Muscle of leg (tissue), 11 donors: Measurements from ENCODE around the gene GRIN2A. TPM values are rescaled to one million over a fixed set of nuclear protein-coding genes. Genes with fewer than 3 reads are reported as not detected.
A peak's percentile ranks its signal among the peaks of the same experiment; 100 is the strongest.

Experiments
- DNase-seq: peaks from one replicate; pipeline ENCODE4 v3.0.0; 2013
- H3K27ac ChIP-seq: one replicate; pipeline ENCODE4 v1.5.1; 2013; ENCODE audit warnings: mild to moderate bottlenecking, low read length, control low read depth
- H3K27me3 ChIP-seq: one replicate; pipeline ENCODE4 v1.6.1; 2013; ENCODE audit warnings: low read length; ENCODE audit not compliant: control insufficient read depth, insufficient read depth
- H3K36me3 ChIP-seq: one replicate; pipeline ENCODE4 v1.6.1; 2013; ENCODE audit warnings: low read length; ENCODE audit not compliant: control insufficient read depth, insufficient read depth
- H3K4me1 ChIP-seq: one replicate; pipeline ENCODE4 v1.6.1; 2013; ENCODE audit warnings: low read length; ENCODE audit not compliant: control insufficient read depth, insufficient read depth
- H3K4me3 ChIP-seq: one replicate; pipeline ENCODE4 v1.5.1; 2013; ENCODE audit warnings: low read length, control low read depth
- H3K9me3 ChIP-seq: replicated peaks from 2 replicates; pipeline ENCODE4 v1.6.1; 2013; ENCODE audit warnings: low read depth, low read length; ENCODE audit not compliant: control insufficient read depth
- WGBS: methylation state at CpG from one replicate; pipeline ENCODE4 v1.1.5; 2013; ENCODE audit warnings: missing lambda C conversion rate; ENCODE audit not compliant: insufficient coverage; 5-methylcytosine and 5-hydroxymethylcytosine counted together
- polyA plus RNA-seq, 8 donors: library from polyadenylated mRNA; unstranded; fragments of 120-200 nt; gene quantifications; one replicate each; pipeline versions ENCODE4 v1.2.1 to v1.2.3, GENCODE V29; 2013; ENCODE audit warnings: inconsistent platforms in 1 of 8, low replicate concordance in 1 of 8; ENCODE audit not compliant: insufficient read length in 8 of 8, insufficient read depth in 1 of 8
- total RNA-seq: library from RNA; stranded (reverse); fragments of 120-200 nt; gene quantifications from one replicate; pipeline ENCODE4 v1.2.4, GENCODE V29; 2013

The GRIN2A gene
- total and polyA plus RNA-seq, 9 donors, result 0.18 to 0.75 (median 0.35) TPM

GRCh38 chr16:9946022-9946720, 236.1 kb downstream of the GRIN2A start:
- Histone ChIP-seq H3K36me3 (no peaks in the 10 kb centered on the region), H3K4me1 (no peaks in the 10 kb centered on the region), H3K4me3 (no peak overlapping the region), H3K9me3 (no peaks in the 10 kb centered on the region), H3K27me3 (no peaks in the 10 kb centered on the region), H3K27ac (no peak overlapping the region)
- DNase-seq, result peak; percentile 41
- WGBS, result 73% methylated on average over 2 of the region's 3 CpGs

DNA sequence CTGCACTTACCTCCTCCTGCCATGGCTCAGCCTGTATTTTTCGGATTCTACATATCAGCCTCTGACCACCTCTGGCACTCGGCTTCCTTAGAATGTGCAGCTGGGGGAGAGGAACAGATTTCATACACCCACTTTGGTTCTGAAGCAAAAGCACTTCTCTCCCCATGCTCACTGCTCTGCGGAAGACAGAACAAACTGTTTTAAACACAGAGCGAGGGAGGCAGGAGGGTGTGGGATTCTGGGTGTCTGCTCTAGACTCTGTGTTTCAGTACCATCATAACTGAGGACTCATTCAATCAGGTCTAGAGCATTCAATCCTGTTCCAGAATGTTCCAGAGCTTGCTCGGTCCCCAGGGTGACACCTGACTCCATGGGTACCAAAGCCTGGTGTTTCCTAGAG, 239.1 kb downstream of the GRIN2A start:
- H3K27me3 ChIP-seq, result no peaks in the 10 kb centered on the region
- no peaks in the 10 kb centered on the region for H3K4me1 ChIP-seq
- no peak overlapping the region for H3K27ac ChIP-seq
- no peak for DNase-seq
- H3K36me3 ChIP-seq, result no peaks in the 10 kb centered on the region
- H3K9me3 ChIP-seq, result no peaks in the 10 kb centered on the region
- WGBS, result 94% methylated on average over 3 of the region's 5 CpGs
- H3K4me3 ChIP-seq, result no peak overlapping the region

DNA sequence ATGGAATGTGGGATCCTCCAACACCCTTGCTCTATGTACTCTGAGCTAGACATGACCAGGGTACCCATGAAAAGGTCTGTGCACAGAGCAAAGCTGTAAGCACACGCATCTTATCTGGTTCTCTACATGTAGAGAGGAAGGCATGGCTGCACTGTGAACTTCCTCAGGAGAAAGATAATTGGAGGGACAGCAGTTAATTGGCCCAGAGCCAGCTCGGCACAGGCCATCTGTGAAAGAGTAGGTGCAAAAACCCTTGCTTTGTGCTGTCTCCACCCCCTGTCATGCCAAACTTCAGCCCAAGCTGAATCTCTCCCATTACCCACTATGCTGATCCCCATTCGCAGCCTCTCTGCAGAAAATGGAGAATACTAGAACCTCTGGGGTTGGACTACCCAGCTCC, 241.0 kb downstream of the GRIN2A start:
- 100% methylated on average over 1 of the region's 3 CpGs for WGBS

DNA sequence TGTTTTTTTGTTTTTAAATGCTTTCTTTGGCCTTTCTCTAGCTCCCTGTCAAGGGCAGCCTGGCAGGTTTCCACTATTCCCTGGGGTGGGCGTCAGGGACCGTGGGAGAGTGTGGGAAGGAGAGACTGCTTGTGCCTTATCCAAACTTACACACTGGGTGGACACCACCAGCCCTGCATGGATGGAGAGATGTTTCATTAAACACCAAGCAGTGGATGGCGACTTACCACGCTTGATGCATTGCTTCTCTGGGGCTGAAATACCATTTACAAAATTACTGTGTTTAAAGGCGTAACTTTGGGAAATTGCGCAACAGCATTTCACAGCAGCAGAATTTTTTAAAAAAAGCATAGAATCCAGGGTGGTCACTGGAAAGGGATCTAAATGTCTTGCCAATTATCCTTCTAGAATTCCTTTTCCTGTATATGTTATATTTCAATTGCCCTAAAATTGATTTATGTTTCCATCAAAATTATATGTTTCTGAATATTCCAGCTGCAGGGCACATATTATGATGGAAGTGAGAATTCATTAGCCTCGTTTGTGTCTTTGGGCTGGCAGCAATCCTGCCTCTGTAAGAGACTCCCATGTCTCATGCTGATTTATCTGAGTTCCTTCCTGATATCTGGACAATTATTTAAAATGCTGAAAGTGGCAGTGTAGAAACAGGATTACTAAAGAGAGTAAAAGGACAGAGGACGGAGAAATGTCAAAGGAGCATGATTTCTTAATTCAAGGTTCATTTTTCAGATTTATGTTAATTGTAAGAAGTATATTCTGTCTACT, 247.3 kb downstream of the GRIN2A start:
- DNase-seq, result no peak
- no peak overlapping the region for H3K27ac ChIP-seq
- 87% methylated on average over 3 of the region's 8 CpGs for WGBS
- no peaks in the 10 kb centered on the region for H3K36me3 ChIP-seq
- H3K4me1 ChIP-seq, result no peaks in the 10 kb centered on the region
- no peaks in the 10 kb centered on the region for H3K27me3 ChIP-seq
- no peaks in the 10 kb centered on the region for H3K9me3 ChIP-seq
- no peak overlapping the region for H3K4me3 ChIP-seq

More for the DNA sequence above, 241.0 kb downstream of the GRIN2A start:
- no peaks in the 10 kb centered on the region for H3K9me3 ChIP-seq
- no peaks in the 10 kb centered on the region for H3K4me1 ChIP-seq
- no peak for DNase-seq
- H3K36me3 ChIP-seq, result no peaks in the 10 kb centered on the region
- H3K4me3 ChIP-seq, result no peak overlapping the region
- H3K27ac ChIP-seq, result no peak overlapping the region
- H3K27me3 ChIP-seq, result no peaks in the 10 kb centered on the region

DNA sequence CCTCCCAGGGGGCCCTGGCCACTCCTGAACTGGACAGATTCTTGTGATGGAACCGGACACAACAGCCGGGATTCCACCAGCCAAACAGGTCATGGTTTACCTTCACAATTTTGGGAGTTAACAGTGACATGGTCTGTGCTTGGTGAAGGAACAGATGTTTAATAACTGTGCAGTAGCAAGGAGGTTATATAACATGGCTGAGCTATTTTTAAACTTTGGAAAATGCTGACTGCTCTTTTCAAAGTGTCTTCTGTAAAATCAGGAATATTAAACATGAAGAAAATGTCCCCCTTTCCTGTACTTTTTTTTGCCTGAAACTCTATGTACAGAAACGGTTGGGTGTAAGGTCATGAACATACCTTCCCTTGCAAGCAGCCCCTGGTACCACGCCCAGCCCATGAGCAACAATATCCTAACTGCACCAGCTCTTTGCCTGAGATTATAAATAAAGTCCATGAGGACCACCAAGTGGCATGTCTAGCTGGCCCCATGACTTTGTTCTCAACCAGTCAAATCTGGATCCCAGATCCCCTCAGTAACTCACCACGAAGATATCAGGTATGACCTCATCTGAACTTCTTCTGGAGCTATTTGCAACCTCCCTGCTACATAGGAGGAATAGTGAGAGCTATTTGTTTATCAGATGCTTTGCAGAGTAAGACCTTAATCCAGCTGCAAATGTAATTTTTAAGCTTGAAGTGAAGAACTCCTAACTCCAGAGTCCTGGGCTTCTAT, 249.1 kb downstream of the GRIN2A start:
- Histone ChIP-seq H3K4me3 (no peak overlapping the region), H3K27ac (no peak overlapping the region), H3K27me3 (no peaks in the 10 kb centered on the region), H3K4me1 (no peaks in the 10 kb centered on the region), H3K9me3 (no peaks in the 10 kb centered on the region), H3K36me3 (no peaks in the 10 kb centered on the region)
- 84% methylated on average over 3 of the region's 5 CpGs for WGBS
- no peak for DNase-seq

- Histone ChIP-seq H3K27me3 (no peaks in the 10 kb centered on the region), H3K4me3 (no peak overlapping the region), H3K27ac (no peak overlapping the region), H3K9me3 (no peaks in the 10 kb centered on the region), H3K36me3 (no peaks in the 10 kb centered on the region), H3K4me1 (no peaks in the 10 kb centered on the region)
- WGBS, result no CpG with 5 or more reads among the region's 1 CpG
- DNase-seq, result no peak
Measured at GRCh38 chr16:9932000-9932399, 250.2 kb downstream of the GRIN2A start.

DNA sequence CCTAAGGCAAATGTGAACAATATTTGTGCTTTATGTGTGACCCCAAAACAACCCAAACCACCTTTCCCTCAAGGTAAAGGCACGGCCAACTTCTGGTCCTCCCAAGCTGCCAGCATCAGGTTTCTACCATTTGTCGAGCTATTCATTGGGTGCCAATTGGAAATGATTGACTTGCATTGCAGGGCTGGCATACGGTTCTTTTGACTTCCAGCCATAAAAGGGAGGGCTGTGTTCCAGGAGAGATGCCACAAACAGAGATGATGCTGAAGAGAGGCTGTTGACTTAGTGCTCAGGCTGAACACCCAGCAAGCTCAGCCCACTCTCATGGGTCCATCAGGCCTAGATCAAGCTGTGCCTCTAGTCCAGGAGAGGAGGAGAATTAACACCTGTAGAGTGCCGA, 252.4 kb downstream of the GRIN2A start:
- Histone ChIP-seq H3K27me3 (no peaks in the 10 kb centered on the region), H3K36me3 (no peaks in the 10 kb centered on the region), H3K4me1 (no peaks in the 10 kb centered on the region), H3K4me3 (no peak overlapping the region), H3K9me3 (no peaks in the 10 kb centered on the region), H3K27ac (no peak overlapping the region)
- DNase-seq, result no peak
- WGBS, result 63% methylated on average over 2 of the region's 4 CpGs

GRCh38 chr16:9929313-9929712, 252.9 kb downstream of the GRIN2A start:
- Histone ChIP-seq H3K4me1 (no peaks in the 10 kb centered on the region), H3K4me3 (no peak overlapping the region), H3K36me3 (no peaks in the 10 kb centered on the region), H3K9me3 (no peaks in the 10 kb centered on the region), H3K27ac (no peak overlapping the region), H3K27me3 (no peaks in the 10 kb centered on the region)
- DNase-seq, result no peak

DNA sequence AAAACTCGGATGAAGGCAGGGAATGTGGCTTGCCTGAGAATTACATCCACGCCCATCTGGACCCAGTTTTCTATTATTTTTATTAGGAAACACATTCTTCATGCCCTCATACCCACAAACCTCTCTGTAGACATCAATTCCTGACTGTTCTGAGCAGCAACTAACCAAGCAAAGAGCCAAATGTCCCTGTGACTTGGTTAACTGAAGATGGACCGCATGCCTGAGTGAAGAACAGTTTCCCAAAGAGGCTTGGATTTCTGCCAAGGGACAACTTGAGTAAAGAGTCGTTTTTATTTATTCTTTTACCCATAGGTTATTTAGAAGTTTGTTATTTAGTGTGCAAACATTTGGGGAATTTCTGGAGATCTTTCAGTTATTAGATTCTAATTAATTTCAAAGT, 259.8 kb downstream of the GRIN2A start:
- no peaks in the 10 kb centered on the region for H3K27me3 ChIP-seq
- H3K4me1 ChIP-seq, result no peaks in the 10 kb centered on the region
- H3K9me3 ChIP-seq, result no peaks in the 10 kb centered on the region
- WGBS, result 26% methylated on average over 2 of the region's 4 CpGs
- H3K36me3 ChIP-seq, result no peaks in the 10 kb centered on the region
- H3K4me3 ChIP-seq, result no peak overlapping the region
- H3K27ac ChIP-seq, result no peak overlapping the region
- DNase-seq, result peak; percentile 12

- Histone ChIP-seq H3K9me3 (no peaks in the 10 kb centered on the region), H3K27ac (no peak overlapping the region), H3K4me1 (no peaks in the 10 kb centered on the region), H3K27me3 (no peaks in the 10 kb centered on the region), H3K36me3 (no peaks in the 10 kb centered on the region), H3K4me3 (no peak overlapping the region)
- no peak for DNase-seq
- WGBS, result no CpG with 5 or more reads among the region's 1 CpG
Measured at GRCh38 chr16:9921997-9922396, 260.2 kb downstream of the GRIN2A start.
